DOHH2 (cell line): ENCODE results near the gene PTPN2.

ENCODE experiments used
- EZH2phosphoT487 ChIP-seq: fragments of 200-600 bp; sonication (generic); IDR thresholded peaks from 2 replicates; pipeline ENCODE4 v1.6.1; 2017; ENCODE audit warnings: borderline replicate concordance, mild to moderate bottlenecking, antibody characterized with exemption, low read length, moderate library complexity, mixed read lengths
- TF ChIP-seq, protein P1 (sequence below): fragments of 200-600 bp; sonication (generic); IDR thresholded peaks from one replicate; pipeline ENCODE4 v1.5.1; 2014; ENCODE audit warnings: antibody characterized with exemption, mild to moderate bottlenecking, low read depth, low read length; ENCODE audit not compliant: poor library complexity, severe bottlenecking

DNA sequence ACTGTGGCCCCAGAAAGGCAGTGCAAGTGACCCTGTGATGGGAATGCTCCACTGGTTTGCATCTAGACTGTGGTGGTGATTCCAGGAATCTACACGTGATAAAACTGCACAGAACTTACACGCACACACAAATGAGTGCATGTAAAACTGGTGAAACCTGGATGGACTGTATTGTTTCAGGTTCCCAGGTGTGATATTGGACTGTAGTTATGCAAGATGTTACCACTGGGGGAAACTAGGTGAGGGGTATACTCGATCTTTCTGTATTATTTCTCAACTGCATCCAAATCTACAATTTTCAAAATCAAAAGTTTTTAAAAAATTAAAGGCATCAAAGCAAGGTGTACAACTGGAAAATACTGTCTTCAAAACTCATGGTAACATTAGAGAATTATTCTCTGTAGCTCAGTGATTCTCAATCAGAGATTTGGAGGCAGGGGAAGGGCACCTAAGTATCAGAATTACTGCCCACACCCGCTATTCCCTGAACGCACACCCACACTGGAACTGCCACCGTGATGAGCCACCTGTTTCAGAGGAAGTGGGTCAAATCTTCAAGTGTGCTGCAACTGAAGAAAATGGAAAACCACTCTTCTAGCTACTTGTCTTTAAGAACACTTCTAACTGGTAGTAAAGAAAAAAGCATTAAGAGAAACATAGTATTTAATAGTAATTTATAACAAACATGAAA lies 26.7 kb downstream of the PTPN2 start:
- TF ChIP-seq, protein P1, sequence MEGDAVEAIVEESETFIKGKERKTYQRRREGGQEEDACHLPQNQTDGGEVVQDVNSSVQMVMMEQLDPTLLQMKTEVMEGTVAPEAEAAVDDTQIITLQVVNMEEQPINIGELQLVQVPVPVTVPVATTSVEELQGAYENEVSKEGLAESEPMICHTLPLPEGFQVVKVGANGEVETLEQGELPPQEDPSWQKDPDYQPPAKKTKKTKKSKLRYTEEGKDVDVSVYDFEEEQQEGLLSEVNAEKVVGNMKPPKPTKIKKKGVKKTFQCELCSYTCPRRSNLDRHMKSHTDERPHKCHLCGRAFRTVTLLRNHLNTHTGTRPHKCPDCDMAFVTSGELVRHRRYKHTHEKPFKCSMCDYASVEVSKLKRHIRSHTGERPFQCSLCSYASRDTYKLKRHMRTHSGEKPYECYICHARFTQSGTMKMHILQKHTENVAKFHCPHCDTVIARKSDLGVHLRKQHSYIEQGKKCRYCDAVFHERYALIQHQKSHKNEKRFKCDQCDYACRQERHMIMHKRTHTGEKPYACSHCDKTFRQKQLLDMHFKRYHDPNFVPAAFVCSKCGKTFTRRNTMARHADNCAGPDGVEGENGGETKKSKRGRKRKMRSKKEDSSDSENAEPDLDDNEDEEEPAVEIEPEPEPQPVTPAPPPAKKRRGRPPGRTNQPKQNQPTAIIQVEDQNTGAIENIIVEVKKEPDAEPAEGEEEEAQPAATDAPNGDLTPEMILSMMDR = no peak
- no peak for TF ChIP-seq EZH2phosphoT487
